ENCODE measurements around the gene CTDP1.

The CTDP1 gene

DNA sequence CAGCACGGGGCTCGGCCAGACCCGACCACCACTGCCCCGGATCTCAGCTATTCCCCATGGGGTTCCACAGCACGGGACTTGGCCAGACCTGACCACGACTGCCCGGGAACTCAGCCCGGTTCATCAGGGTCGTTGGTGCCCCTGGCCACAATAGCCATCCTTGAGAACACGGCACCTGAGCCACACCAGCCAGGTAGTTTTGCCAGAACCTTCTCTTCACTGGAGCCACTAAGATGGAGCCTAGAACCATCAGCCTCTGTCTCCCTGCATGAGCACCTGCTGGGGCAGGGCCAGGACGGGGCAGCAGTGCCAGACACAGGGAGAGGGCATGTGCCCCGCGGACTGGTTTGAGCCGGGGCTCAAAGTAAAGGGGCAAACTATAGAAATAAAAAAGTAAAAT lies 106.7 kb downstream of the CTDP1 start:
- no peak for DNase-seq

DNA sequence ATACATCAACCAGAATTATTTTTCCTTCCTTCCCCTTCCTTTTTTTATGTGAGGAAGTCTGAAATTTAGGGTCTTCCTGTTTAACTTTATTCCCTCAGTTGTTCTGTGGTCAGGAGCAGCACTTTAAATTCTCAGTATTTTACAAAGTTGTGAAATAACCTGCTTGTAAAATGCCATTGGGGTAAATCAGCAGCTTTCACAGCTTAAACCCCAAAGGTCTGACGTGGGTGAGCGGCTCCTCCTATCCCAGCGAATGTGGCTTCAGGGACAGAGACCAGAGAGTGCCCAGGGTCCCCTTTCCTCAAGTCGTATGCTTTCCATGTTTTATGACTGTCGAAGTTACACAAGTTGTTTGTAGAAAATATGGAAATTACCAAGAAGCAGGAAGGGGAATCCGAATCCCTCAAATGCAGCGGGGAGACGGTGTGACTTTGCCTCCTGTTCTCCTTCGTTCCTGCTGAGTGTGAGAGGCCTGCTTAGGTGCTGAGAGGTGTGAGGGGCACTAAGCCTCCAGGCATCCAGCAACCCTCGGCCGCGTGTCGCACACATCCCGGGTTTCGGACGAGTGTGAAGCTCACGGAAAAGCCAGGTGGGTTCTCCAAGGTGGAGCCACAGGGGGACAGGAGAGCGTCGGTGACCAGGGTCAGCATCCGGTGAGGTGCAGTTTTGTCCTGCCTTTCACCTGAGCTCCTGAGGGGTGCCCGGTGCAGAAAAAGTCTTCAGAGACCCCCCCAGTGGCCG lies 107.4 kb downstream of the CTDP1 start:
- DNase-seq, result no peak

DNA sequence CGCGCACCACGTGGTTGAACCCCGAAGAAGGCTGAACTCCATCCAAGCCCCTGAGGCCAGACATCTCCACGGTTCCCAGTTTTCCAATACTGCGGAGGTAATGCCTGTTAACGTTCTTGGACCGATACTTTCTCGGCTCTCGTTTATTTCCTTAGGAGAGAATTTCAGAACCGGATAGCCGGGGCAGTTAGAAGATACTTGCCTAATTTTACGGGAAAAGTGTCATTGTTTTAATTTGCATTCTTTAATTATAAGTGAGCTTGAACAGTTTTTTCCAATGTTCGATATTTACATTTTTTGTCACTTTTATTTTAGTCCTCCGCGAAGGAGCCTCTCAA lies 107.9 kb downstream of the CTDP1 start:
- DNase-seq, result no peak

GRCh38 chr18:79787865-79788733 lies 108.5 kb downstream of the CTDP1 start:
- DNase-seq, result no peak

GRCh38 chr18:79788734-79789085 lies 109.1 kb downstream of the CTDP1 start:
- DNase-seq, result no peak

- no peak for DNase-seq
These were observed 109.7 kb downstream of the CTDP1 start for GRCh38 chr18:79789091-79789891.

DNA sequence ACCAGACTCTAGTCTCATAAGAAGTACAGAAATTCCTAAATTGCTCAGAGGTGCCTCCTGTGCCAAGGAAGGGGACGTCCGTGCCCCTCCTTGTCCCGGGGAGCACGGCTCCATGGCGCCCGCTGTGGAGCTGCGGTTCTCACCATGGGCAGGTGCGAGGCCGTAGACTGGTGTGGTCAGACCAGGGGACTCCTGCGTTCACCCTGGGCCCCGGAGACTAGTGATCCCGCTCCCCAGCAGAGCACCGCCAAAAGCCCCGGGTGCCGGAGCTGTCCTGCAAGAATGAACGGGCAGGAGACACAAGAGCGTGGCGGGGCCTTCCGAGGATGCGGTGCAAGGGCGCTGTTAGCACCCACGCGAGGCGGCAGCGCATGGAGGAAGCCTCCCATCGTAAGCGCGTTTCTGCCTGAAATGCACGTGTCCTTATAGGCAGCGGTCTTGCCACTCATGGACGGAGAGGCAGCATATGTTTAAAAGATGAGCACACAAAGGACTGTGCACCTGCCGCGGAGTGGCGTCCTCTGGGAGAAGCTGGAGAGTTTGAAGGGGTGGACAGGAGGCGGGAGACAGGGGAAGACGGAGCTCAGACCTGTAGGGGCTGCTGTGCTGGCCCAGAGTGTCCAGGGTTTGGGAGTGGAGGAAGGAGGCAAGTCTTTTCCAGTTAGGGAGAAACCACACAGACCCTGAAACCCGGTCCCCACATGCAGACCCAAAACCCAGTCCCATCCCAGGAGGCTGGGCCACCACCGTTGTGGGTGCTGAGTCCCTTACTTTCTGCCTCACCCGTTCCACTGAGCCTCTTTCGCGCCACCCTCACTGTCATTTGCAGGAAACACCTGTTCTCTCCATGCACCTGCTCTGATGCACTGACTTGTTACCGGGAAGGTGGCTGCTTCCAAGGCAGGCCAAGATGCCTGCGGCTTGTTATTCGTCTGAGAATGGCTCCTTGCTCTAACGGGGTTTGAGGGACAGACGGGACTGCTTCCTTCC lies 110.6 kb downstream of the CTDP1 start:
- DNase-seq, result no peak

DNA sequence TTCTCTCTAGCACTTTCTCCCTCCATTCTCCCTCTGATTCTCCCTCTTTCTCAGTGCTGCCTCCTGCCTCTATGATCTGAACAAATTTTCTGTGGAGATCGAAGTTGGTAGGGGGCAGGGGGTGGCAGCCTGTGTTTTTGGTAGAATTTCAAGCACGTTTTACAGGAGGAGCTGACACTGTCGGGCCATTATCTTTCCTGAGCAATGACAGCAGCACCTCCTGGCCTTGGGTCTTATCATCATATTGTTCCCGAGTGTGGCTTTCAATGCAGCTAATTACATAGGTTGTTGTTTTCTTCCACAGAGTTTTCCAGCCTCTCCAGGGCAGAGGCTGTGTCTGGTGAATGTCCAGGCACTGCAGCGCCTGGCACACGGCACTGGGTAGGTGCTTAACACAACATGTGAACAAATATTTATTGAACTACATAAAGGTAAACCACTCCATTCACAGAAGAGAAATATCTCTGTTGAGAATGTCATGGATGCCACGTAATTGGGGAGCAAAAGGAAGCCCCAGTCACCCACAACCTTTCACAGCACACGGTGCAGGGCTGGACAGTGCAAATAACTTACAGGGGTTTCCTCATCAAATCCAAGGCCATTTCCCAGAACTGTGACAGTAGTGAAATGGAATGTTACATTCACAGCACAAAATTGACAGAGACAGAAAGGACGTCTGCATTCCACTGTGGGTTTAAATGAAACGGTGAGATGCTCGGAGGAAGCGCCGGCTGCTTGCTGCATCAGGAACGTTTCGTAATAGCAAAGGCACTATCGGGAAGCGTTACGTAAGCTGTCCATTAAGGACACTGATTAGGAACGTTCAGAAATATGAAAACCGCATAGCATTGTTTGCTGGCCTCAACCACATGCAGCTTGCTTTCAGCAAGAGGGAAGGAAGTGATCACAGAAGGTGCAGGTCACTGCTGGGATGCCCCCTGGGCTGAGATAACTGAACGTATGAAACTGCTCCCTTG lies 111.7 kb downstream of the CTDP1 start:
- no peak for DNase-seq

- no peak for DNase-seq
These were observed 112.7 kb downstream of the CTDP1 start for GRCh38 chr18:79792096-79792987.

DNA sequence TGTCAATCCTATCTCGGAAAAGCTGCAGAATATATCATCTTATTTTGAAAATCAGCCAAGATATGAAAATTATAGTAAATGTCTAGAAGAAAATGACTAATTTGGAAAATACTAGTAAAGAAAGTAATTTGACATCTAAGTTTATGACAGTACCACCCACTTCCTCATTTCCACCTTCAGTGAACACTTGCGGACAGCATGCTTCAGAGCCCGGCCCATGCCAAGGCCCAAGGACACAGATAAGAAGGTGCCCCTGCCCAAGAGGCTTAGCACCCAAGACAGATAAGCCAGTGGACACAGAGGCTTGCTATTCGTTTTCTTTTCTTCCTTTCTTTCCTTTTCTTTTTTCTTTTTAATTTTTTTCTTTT lies 113.4 kb downstream of the CTDP1 start:
- no peak for DNase-seq

GRCh38 chr18:79794846-79795245 lies 115.2 kb downstream of the CTDP1 start:
- no peak for DNase-seq

DNA sequence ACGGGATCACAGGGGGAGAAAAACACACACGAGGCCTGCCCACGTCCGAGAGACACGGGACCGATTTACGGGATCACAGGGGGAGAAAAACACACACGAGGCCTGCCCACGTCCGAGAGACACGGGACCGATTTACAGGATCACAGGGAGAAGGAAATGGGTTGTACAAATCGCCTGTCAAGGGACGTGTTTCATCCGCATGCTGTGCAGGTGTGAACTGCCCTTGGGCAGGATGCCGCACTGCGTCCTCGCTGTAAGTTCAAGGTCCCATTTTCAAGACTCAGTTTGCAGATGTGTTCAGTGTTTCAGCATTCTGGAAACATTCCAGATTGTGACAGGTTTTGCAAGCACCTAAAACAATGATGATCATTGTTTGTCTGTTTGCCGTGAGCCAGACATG lies 115.8 kb downstream of the CTDP1 start:
- DNase-seq, result no peak

GRCh38 chr18:79796016-79796415 lies 116.4 kb downstream of the CTDP1 start:
- DNase-seq, result no peak

DNA sequence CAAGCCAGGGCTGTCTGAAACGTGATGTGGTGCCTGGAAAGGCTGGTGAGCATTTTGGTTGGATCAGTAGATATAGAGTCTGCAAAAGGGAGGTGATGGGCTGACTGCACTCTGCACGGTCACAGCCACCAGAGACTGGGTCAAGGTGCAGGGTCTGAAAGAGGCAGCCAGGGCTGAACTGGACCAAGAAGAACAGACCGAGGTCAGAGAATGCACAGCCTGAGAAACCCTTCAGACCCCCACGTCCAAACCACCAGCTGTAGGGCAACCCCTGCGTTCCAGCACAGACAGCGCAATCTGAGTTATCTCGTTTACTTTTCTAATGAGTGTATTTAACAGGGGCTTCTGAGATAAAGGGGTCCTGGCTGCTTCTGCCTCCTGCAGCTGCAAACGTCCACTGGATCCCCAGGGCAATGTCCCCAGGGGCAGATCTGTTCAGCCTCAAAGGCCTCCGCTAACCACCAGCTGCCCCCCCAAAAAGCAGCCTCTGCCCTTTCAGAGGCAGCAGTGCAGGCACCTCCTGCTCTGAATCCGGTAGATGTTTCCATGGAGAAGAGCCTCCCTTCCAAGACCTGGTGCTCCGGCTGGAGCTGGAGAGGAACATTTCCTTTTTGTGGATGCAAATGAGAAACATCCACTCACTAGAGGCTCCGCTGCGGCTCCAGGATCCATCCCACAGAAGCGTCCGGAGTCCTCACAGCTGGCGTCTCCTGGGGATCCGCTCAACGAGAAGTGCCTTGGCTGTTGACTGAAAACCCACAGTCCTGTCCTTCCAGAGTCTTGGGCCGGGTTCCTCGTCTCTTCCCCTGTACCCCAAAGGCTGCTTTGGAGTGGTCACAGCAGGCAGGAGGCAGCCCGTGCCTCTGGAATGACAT lies 117.2 kb downstream of the CTDP1 start:
- no peak for DNase-seq

GRCh38 chr18:79797518-79798345 lies 118.1 kb downstream of the CTDP1 start, which contains the start of gene KCNG2:
Gene KCNG2 (plus strand): TSS chr18:79797938. CDS start chr18:79863668, 65,730 bp downstream.
- no peak for DNase-seq

DNA sequence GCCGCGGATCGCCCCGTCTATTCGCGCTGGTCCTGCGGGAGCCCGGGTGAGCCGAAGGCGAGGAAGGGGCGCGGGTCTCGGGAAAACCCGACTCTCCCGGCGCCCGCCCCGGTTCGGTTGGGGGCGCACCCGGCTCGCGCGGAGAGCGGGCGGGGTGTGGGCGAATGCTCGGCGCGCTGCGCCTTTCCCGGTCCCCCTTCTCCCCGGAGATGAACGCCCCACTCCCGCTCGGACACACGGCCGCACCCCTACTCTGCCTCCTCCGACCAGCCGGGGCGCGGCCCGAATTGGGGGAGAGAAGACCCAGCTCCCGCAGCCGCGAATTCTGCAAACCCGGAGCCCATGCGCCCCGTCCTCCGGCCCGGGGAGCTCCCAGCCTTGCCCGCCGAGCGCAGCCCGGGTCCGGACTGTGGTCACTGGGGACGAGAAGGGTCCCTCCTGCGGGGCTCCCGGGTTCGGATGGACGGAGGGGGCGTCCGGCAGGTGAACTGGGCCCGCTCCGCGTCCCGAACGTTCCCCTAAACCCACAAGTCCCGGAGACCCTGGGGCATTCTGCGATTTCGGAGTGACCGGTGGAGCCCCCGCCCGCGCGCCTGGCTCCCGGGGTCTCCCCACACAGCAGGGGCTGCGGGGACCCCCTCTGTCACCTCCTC lies 118.9 kb downstream of the CTDP1 start:
- no peak for DNase-seq

GRCh38 chr18:79798999-79799370 lies 119.4 kb downstream of the CTDP1 start:
- DNase-seq, result no peak
